ENCODE measurements around the gene MNT. TPM values are rescaled to one million over a fixed set of nuclear protein-coding genes. Genes with fewer than 3 reads are reported as not detected.

MNT gene
- polyA plus RNA-seq, 1 donor from 2014 or later = 6.1 TPM

GRCh38 chr17:2406271-2406902 lies 5.5 kb upstream of the MNT start (continued):
- TF ChIP-seq MXI1 (conservative IDR thresholded peaks at IDR 0.05; ENCODE audit: poor library complexity, severe bottlenecking) (no peak), POLR2AphosphoS5 (IDR thresholded peaks at IDR 0.05) (no peak)

GRCh38 chr17:2405247-2405926 lies 4.5 kb upstream of the MNT start:
- Histone ChIP-seq H3K9me2 (ENCODE audit: insufficient read depth, low read length) (no peaks in the 10 kb centered on the region), H3K27ac (ENCODE audit: low read length) (no peak overlapping the region), H3K9ac (ENCODE audit: low read length) (no peak overlapping the region), H3K9me3 (ENCODE audit: low read length) (no peaks in the 10 kb centered on the region), H3K4me3 (ENCODE audit: low read length) (no peak overlapping the region), H3F3A (ENCODE audit: insufficient read depth, low read length, poor library complexity, severe bottlenecking) (no peaks in the 10 kb centered on the region), H3K36me3 (ENCODE audit: insufficient read depth, low read length) (no peaks in the 10 kb centered on the region), H4K20me1 (ENCODE audit: insufficient read depth) (no peaks in the 10 kb centered on the region), H3K27me3 (ENCODE audit: insufficient read depth, low read depth, low read length) (no peaks in the 10 kb centered on the region), H2AFZ (ENCODE audit: low read depth, low read length) (no peak overlapping the region), H3K79me2 (replicated peaks; ENCODE audit: insufficient read depth, low read length) (peaks cover 4% of the 10 kb centered on the region), H3K4me2 (ENCODE audit: low read length) (no peak overlapping the region)
- TF ChIP-seq TAF1 (IDR thresholded peaks at IDR 0.05; ENCODE audit: low read depth) = no peak
- no peak for TF ChIP-seq EP300 (conservative IDR thresholded peaks at IDR 0.05; ENCODE audit: poor library complexity, severe bottlenecking)
- no peak for TF ChIP-seq SMC3 (conservative IDR thresholded peaks at IDR 0.05; ENCODE audit: poor library complexity)
- TF ChIP-seq RAD21 (conservative IDR thresholded peaks at IDR 0.05) = no peak
- no peak for TF ChIP-seq MXI1 (conservative IDR thresholded peaks at IDR 0.05; ENCODE audit: poor library complexity, severe bottlenecking)
- TF ChIP-seq REST (IDR thresholded peaks at IDR 0.05; ENCODE audit: borderline replicate concordance) = no peak
- no peak for TF ChIP-seq POLR2AphosphoS5 (IDR thresholded peaks at IDR 0.05)
- no peak for TF ChIP-seq CTCF (IDR thresholded peaks at IDR 0.05; ENCODE audit: poor library complexity, severe bottlenecking)

GRCh38 chr17:2403044-2403443 lies 2.2 kb upstream of the MNT start:
- no peaks in the 10 kb centered on the region for H3K27me3 ChIP-seq (ENCODE audit: insufficient read depth, low read depth, low read length)
- no peak overlapping the region for H3K4me3 ChIP-seq (ENCODE audit: low read length)
- TF ChIP-seq REST (IDR thresholded peaks at IDR 0.05; ENCODE audit: borderline replicate concordance) (no peak), EZH2 (IDR thresholded peaks at IDR 0.05; ENCODE audit: borderline replicate concordance, insufficient read depth, low read length, poor library complexity, severe bottlenecking) (no peak), POLR2AphosphoS5 (IDR thresholded peaks at IDR 0.05) (no peak), RAD21 (conservative IDR thresholded peaks at IDR 0.05) (no peak), SMC3 (conservative IDR thresholded peaks at IDR 0.05; ENCODE audit: poor library complexity) (no peak), EP300 (conservative IDR thresholded peaks at IDR 0.05; ENCODE audit: poor library complexity, severe bottlenecking) (no peak), CTCF (IDR thresholded peaks at IDR 0.05; ENCODE audit: poor library complexity, severe bottlenecking) (no peak), MXI1 (conservative IDR thresholded peaks at IDR 0.05; ENCODE audit: poor library complexity, severe bottlenecking) (no peak), TAF1 (IDR thresholded peaks at IDR 0.05; ENCODE audit: low read depth) (no peak)
- H3K79me2 ChIP-seq (replicated peaks; ENCODE audit: insufficient read depth, low read length) = peaks cover 21% of the 10 kb centered on the region
- no peak overlapping the region for H2AFZ ChIP-seq (ENCODE audit: low read depth, low read length)
- H3K9me3 ChIP-seq (ENCODE audit: low read length) = no peaks in the 10 kb centered on the region
- no peak overlapping the region for H3K27ac ChIP-seq (ENCODE audit: low read length)
- H4K20me1 ChIP-seq (ENCODE audit: insufficient read depth) = peaks cover 3% of the 10 kb centered on the region
- no peaks in the 10 kb centered on the region for H3K36me3 ChIP-seq (ENCODE audit: insufficient read depth, low read length)
- no peak overlapping the region for H3K4me2 ChIP-seq (ENCODE audit: low read length)
- no peak overlapping the region for H3K9ac ChIP-seq (ENCODE audit: low read length)
- H3K9me2 ChIP-seq (ENCODE audit: insufficient read depth, low read length) = no peaks in the 10 kb centered on the region
- H3F3A ChIP-seq (ENCODE audit: insufficient read depth, low read length, poor library complexity, severe bottlenecking) = no peaks in the 10 kb centered on the region

All from neural cell (in vitro differentiated cells).